ENCODE results near the gene SIGLEC5.

DNA sequence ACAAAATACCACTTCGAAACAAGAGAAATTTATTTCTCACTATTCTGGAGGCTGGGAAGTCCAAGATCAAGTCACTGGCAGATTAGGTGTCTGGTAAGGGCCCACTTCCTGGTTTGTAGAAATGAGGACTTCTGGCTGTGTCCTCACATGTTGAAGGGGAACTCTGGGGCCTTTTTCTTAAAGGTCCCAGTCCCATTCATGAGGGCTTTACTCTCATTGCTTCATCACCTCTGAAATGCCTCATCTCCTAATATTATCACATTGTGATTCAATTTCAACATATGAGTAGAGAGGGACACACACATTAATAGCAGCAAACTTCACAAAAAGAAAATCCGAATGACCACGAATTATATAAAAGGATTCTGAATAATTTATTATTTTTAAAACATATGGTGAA lies 38.0 kb upstream of the SIGLEC5 start:
- TF ChIP-seq CTCF (IDR thresholded peaks at IDR 0.05) = no peak
- no peak for TF ChIP-seq POLR2A (IDR thresholded peaks at IDR 0.05)

Measured in body of pancreas (tissue), 4 donors.